Measurements from ENCODE around the gene KLF1.
"Not testable (repeated sequence)": the region's sequence is repeated elsewhere in the genome, so short reads cannot be mapped to it uniquely, and the experiment has no call there.

The KLF1 gene

DNA sequence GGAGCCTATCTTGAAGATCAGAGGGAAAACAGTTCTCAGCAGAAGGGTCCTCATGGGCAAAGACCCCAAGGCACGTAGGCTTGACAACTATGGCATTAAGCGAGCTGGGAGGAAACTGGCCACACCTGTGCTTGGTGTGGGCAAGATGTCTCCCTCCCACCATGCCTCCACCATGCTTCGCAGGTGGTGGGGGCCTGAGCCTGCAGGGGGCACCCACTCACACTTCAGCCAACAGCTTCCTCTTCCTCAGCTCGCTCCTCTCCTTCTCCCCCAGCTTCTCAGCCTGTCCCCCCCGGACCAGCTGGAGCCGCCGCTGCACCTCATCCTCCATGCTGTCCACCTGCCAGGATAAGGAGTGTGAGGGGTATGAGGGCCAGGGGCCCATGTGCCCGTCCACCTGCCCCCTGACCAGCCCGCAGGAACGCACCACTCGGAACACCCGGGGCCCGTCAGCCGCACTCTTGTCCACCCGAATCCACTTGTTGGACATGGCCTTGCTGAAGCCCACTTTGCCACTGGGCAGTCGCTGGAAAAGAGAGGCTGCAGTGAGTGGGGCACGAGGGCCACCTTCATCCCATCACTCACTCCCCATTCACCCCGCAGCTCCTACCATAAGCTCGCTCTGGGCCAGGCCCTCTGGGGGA, 43.1 kb upstream of the KLF1 start:
- Histone ChIP-seq H3K4me3 (ENCODE audit: control insufficient read depth in 1 of 7, extremely low read depth in 1 of 7, insufficient read depth in 4 of 7, low read depth in 2 of 7, low read length in 6 of 7) (no peak overlapping the region), H3K9me3 (ENCODE audit: control extremely low read depth in 1 of 5, control insufficient read depth in 4 of 5, insufficient read depth in 2 of 5, low read depth in 1 of 5, low read length in 4 of 5) (no peaks in the 10 kb centered on the region), H3K36me3 (ENCODE audit: control insufficient read depth in 4 of 4, insufficient read depth in 4 of 4, low read length in 3 of 4) (peaks cover 11 to 50% (median 40%) of the 10 kb centered on the region in 4 experiments), H3K4me1 (ENCODE audit: control extremely low read depth in 1 of 4, control insufficient read depth in 4 of 4, insufficient read depth in 4 of 4, low read length in 3 of 4) (peaks cover 5 to 35% (median 32%) of the 10 kb centered on the region in 4 experiments), H3K27me3 (replicated peaks in 2 of 5; ENCODE audit: control insufficient read depth in 4 of 5, insufficient read depth in 5 of 5, low read length in 4 of 5) (no peaks in the 10 kb centered on the region), H3K27ac (ENCODE audit: insufficient read depth in 1 of 2, low read depth in 1 of 2, low read length in 2 of 2, poor library complexity in 1 of 2, severe bottlenecking in 2 of 2) (peak overlapping the region in 1 of 2 experiments; percentile 12)
- ChIA-PET CTCF (interaction anchor here (0.7 to 1.2 kb wide), 3 partner anchors 9 to 19 kb away, joined by 3 to 5 read pairs (median 3); no protein-coding TSS in a partner anchor), POLR2A (interaction anchor here (0.7 kb wide), 1 partner anchor 9 kb away, joined by 3 read pairs; the partner anchor contains the start of gene CALR)
- peak in 2 of 3 donors; percentile 25 for DNase-seq
- WGBS (ENCODE audit: insufficient coverage), result 89% methylated on average over 10 of the region's 19 CpGs

DNA sequence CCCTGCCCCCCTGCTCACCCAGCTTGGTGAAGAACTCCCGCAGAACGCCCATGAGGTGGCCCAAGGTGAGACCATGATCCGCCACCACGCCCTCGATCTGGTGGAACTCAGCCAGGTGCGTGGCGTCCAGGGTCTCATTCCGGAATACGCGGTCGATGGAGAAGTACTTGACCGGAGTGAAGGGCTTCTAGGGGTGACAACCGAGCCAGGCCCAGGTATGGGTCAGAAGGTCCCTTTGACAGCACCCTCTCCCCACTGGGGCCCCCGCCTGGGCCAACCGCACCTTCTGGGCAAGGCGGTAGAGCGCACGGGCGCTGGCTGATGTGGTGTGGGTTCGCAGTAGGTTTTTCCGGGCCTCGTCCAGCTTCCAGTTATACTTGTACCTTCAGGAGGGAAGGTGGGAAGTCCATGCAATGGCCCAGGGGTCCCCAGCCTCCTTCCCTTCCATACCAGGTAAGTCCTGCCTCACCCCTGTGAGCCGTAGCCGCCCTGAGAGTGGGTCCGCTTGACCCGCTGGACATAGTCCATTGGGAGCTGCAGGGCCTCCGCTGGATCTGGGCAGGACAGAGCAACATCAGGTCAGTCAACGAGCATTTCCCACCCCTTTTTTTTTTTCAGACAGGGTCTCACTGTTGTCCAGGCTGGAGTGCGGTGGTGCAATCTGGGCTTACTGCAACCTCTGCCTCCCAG, 37.8 kb upstream of the KLF1 start:
- WGBS (ENCODE audit: insufficient coverage), result 97% methylated on average over 27 of the region's 29 CpGs
- no peak overlapping the region for H3K4me3 ChIP-seq (ENCODE audit: control insufficient read depth in 1 of 7, extremely low read depth in 1 of 7, insufficient read depth in 4 of 7, low read depth in 2 of 7, low read length in 6 of 7)
- no peaks in the 10 kb centered on the region for H3K9me3 ChIP-seq (ENCODE audit: control extremely low read depth in 1 of 5, control insufficient read depth in 4 of 5, insufficient read depth in 2 of 5, low read depth in 1 of 5, low read length in 4 of 5)
- ChIA-PET POLR2A (no interaction called here), CTCF (interaction anchor here (1.6 kb wide), 1 partner anchor 9 kb away, joined by 5 read pairs; the partner anchor contains the start of gene FARSA)
- peaks cover 21 to 67% (median 53%) of the 10 kb centered on the region in 4 experiments for H3K36me3 ChIP-seq (ENCODE audit: control insufficient read depth in 4 of 4, insufficient read depth in 4 of 4, low read length in 3 of 4)
- DNase-seq, result no peak
- no peaks in the 10 kb centered on the region for H3K27me3 ChIP-seq (replicated peaks in 2 of 5; ENCODE audit: control insufficient read depth in 4 of 5, insufficient read depth in 5 of 5, low read length in 4 of 5)
- no peak overlapping the region for H3K27ac ChIP-seq (ENCODE audit: insufficient read depth in 1 of 2, low read depth in 1 of 2, low read length in 2 of 2, poor library complexity in 1 of 2, severe bottlenecking in 2 of 2)
- no peaks in the 10 kb centered on the region for H3K4me1 ChIP-seq (ENCODE audit: control extremely low read depth in 1 of 4, control insufficient read depth in 4 of 4, insufficient read depth in 4 of 4, low read length in 3 of 4)

DNA sequence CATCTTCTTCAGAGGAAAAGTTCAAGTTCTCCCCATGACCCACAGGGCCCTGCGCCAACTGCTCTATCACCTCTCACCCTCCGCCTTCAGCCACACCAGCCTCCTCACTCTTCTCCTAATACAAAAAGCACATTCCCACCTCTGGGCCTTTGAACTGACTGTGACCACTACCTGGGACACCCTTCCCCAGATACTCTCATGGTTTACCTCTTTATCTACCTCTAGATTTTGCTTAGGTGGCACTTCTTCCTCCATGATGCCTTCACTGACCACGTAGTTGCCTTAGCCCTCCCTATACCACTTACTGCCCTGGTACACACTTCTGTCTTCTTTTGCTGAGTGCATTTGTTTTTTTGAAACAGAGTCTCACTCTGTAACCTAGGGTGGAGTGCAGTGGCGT, 36.0 kb upstream of the KLF1 start:
- peaks cover 15 to 49% (median 40%) of the 10 kb centered on the region in 4 experiments for H3K36me3 ChIP-seq (ENCODE audit: control insufficient read depth in 4 of 4, insufficient read depth in 4 of 4, low read length in 3 of 4)
- POLR2A ChIA-PET, result no interaction called here
- WGBS (ENCODE audit: insufficient coverage), result 89% methylated on average over 4 of the region's 4 CpGs
- no peaks in the 10 kb centered on the region for H3K9me3 ChIP-seq (ENCODE audit: control extremely low read depth in 1 of 5, control insufficient read depth in 4 of 5, insufficient read depth in 2 of 5, low read depth in 1 of 5, low read length in 4 of 5)
- CTCF ChIA-PET, result no interaction called here
- no peak overlapping the region for H3K4me3 ChIP-seq (ENCODE audit: control insufficient read depth in 1 of 7, extremely low read depth in 1 of 7, insufficient read depth in 4 of 7, low read depth in 2 of 7, low read length in 6 of 7)
- DNase-seq, result no peak
- no peak overlapping the region for H3K27ac ChIP-seq (ENCODE audit: insufficient read depth in 1 of 2, low read depth in 1 of 2, low read length in 2 of 2, poor library complexity in 1 of 2, severe bottlenecking in 2 of 2)
- H3K27me3 ChIP-seq (replicated peaks in 2 of 5; ENCODE audit: control insufficient read depth in 4 of 5, insufficient read depth in 5 of 5, low read length in 4 of 5), result no peaks in the 10 kb centered on the region
- H3K4me1 ChIP-seq (ENCODE audit: control extremely low read depth in 1 of 4, control insufficient read depth in 4 of 4, insufficient read depth in 4 of 4, low read length in 3 of 4), result peaks cover 0 to 11% (median 6%) of the 10 kb centered on the region in 4 experiments

DNA sequence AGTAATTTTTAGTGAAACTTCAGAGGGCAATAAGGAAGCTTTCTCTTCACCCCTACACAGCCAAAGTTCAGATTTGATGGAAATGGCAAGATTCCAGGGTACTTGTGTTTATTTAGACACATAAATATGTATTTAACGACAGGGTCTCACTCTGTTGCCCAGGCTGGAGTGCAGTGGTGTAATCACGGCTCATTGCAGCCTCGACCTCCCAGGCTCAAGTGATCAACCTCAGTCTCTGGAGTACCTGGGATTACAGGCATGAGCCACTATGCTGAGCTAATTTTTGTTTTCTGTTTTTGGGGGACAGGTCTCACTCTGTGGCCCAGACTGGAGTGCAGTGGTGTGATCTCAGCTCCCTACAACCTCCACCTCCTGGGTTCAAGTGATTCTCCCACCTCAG, 34.0 kb upstream of the KLF1 start:
- H3K9me3 ChIP-seq (ENCODE audit: control extremely low read depth in 1 of 5, control insufficient read depth in 4 of 5, insufficient read depth in 2 of 5, low read depth in 1 of 5, low read length in 4 of 5), result no peaks in the 10 kb centered on the region
- no peak overlapping the region for H3K27ac ChIP-seq (ENCODE audit: insufficient read depth in 1 of 2, low read depth in 1 of 2, low read length in 2 of 2, poor library complexity in 1 of 2, severe bottlenecking in 2 of 2)
- no peaks in the 10 kb centered on the region for H3K27me3 ChIP-seq (replicated peaks in 2 of 5; ENCODE audit: control insufficient read depth in 4 of 5, insufficient read depth in 5 of 5, low read length in 4 of 5)
- 100% methylated on average over 3 of the region's 3 CpGs for WGBS (ENCODE audit: insufficient coverage)
- DNase-seq, result no peak
- ChIA-PET CTCF (interaction anchor here (0.8 to 1.4 kb wide), 4 partner anchors 9 to 36 kb away, joined by 3 to 5 read pairs (median 4); no protein-coding TSS in a partner anchor), POLR2A (interaction anchor here (0.8 kb wide), 1 partner anchor 17 kb away, joined by 3 read pairs; the partner anchor contains the start of gene CALR)
- H3K36me3 ChIP-seq (ENCODE audit: control insufficient read depth in 4 of 4, insufficient read depth in 4 of 4, low read length in 3 of 4), result peaks cover 13 to 36% (median 30%) of the 10 kb centered on the region in 4 experiments
- H3K4me1 ChIP-seq (ENCODE audit: control extremely low read depth in 1 of 4, control insufficient read depth in 4 of 4, insufficient read depth in 4 of 4, low read length in 3 of 4), result peaks cover 0 to 11% (median 7%) of the 10 kb centered on the region in 4 experiments
- no peak overlapping the region for H3K4me3 ChIP-seq (ENCODE audit: control insufficient read depth in 1 of 7, extremely low read depth in 1 of 7, insufficient read depth in 4 of 7, low read depth in 2 of 7, low read length in 6 of 7)

DNA sequence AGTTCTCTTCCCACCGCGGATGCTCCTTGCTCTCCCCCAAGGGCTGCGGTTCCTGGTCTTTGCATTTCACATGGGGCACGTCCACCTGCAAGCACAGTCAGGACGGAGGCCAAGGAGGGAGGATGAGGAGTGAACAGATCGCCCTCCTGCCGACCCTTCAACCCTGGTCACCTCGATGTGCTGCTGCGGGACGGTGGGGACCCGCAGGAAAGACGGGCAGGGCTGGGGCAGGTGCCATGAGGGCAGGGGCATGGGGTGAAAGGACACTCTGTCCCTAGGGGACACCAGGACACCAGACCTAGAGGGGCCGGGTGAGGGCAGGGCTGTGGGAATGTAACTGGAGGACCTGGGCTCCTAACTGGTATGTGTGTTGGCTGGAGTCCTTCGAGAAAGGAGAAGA, 31.3 kb upstream of the KLF1 start:
- Histone ChIP-seq H3K9me3 (ENCODE audit: control extremely low read depth in 1 of 5, control insufficient read depth in 4 of 5, insufficient read depth in 2 of 5, low read depth in 1 of 5, low read length in 4 of 5) (no peaks in the 10 kb centered on the region), H3K36me3 (ENCODE audit: control insufficient read depth in 4 of 4, insufficient read depth in 4 of 4, low read length in 3 of 4) (peaks cover 8 to 12% (median 11%) of the 10 kb centered on the region in 4 experiments), H3K4me3 (ENCODE audit: control insufficient read depth in 1 of 7, extremely low read depth in 1 of 7, insufficient read depth in 4 of 7, low read depth in 2 of 7, low read length in 6 of 7) (no peak overlapping the region), H3K4me1 (ENCODE audit: control extremely low read depth in 1 of 4, control insufficient read depth in 4 of 4, insufficient read depth in 4 of 4, low read length in 3 of 4) (peaks cover 0 to 33% (median 27%) of the 10 kb centered on the region in 4 experiments), H3K27me3 (replicated peaks in 2 of 5; ENCODE audit: control insufficient read depth in 4 of 5, insufficient read depth in 5 of 5, low read length in 4 of 5) (no peaks in the 10 kb centered on the region), H3K27ac (ENCODE audit: insufficient read depth in 1 of 2, low read depth in 1 of 2, low read length in 2 of 2, poor library complexity in 1 of 2, severe bottlenecking in 2 of 2) (no peak overlapping the region)
- WGBS (ENCODE audit: insufficient coverage), result 100% methylated on average over 14 of the region's 14 CpGs
- no peak for DNase-seq
- POLR2A ChIA-PET, result no interaction called here
- CTCF ChIA-PET, result no interaction called here

DNA sequence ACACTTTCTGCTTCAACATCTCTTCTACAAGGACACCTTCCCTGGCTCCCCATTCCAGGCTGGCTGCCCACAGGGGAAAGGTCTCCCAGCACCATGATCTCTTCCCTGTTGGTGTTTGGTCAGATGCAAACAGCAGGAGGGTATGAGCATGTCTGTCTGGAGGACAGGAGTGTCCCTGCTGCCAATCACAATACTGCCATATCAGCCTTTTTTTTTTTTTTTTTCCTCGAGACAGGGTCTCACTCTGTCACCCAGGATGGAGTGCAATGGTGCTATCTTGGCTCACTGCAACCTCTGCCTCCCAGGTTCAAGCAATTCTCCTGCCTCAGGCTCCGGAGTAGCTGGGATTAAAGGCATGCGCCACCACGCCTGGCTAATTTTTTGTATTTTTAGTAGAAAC, 28.9 kb upstream of the KLF1 start:
- H3K36me3 ChIP-seq (ENCODE audit: control insufficient read depth in 4 of 4, insufficient read depth in 4 of 4, low read length in 3 of 4); POLR2A ChIA-PET: not testable (repeated sequence)

More for the DNA sequence above, 28.9 kb upstream of the KLF1 start:
- not testable (repeated sequence) for H3K9me3 ChIP-seq (ENCODE audit: control extremely low read depth in 1 of 5, control insufficient read depth in 4 of 5, insufficient read depth in 2 of 5, low read depth in 1 of 5, low read length in 4 of 5); DNase-seq; H3K4me3 ChIP-seq (ENCODE audit: control insufficient read depth in 1 of 7, extremely low read depth in 1 of 7, insufficient read depth in 4 of 7, low read depth in 2 of 7, low read length in 6 of 7); H3K27ac ChIP-seq (ENCODE audit: insufficient read depth in 1 of 2, low read depth in 1 of 2, low read length in 2 of 2, poor library complexity in 1 of 2, severe bottlenecking in 2 of 2); H3K27me3 ChIP-seq (replicated peaks in 2 of 5; ENCODE audit: control insufficient read depth in 4 of 5, insufficient read depth in 5 of 5, low read length in 4 of 5)
- 100% methylated on average over 1 of the region's 4 CpGs for WGBS (ENCODE audit: insufficient coverage)
- CTCF ChIA-PET, result interaction anchor here (0.6 to 1.4 kb wide), 4 partner anchors 14 to 822 kb away, joined by 3 to 4 read pairs (median 3); partner anchors contain the start of gene CALR
- peaks cover 5 to 46% (median 40%) of the 10 kb centered on the region in 4 experiments for H3K4me1 ChIP-seq (ENCODE audit: control extremely low read depth in 1 of 4, control insufficient read depth in 4 of 4, insufficient read depth in 4 of 4, low read length in 3 of 4)

Data from common myeloid progenitor, CD34-positive (primary cell).